HG03280 (cell line): ENCODE results near the gene RNF128.
"Not testable (repeated sequence)": the region's sequence is repeated elsewhere in the genome, so short reads cannot be mapped to it uniquely, and the experiment has no call there.

Experiments
- ATAC-seq: cut with Tn5 transposase; IDR thresholded peaks from one replicate; pipeline ENCODE4 v1.9.1; 2021; ENCODE audit warnings: mild to moderate bottlenecking, moderate library complexity; ENCODE audit not compliant: unreplicated experiment

Gene RNF128

DNA sequence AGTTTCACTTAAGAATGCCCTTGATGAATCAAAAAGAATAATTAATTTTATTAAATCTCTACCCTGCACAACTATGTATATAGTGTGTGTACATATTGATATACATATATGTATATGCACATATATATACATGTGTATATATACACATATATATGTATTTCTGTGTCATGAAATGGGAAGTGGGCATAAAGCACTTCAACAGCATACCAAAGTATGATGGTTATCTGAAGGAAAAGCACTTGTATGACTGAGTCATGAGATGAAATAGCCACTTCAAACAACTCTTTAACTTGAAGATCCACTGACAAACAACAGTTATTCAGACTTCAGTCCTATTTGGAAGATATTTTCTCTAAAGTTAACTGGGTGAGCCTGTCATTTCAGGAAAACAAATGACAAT is 16.3 kb downstream of the RNF128 start:
- no peak for ATAC-seq

DNA sequence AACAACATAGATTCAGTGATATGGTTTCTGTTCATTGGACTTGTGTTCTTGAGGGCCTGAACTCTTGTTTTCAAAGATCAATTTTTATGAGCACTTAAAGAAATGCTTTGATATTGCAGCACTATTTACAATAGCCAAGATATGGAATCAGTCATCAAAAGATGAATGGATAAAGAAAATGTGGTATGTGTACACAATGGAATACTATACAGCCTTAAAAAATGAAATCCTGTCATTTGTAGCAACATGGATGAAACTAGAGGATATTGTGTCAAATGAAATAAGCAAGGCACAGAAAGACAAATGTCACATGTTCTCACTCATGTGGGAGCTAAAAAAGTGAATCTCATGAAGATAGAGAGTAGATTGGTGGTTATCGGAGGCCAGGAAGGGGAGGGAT is 21.9 kb downstream of the RNF128 start:
- ATAC-seq: no peak

DNA sequence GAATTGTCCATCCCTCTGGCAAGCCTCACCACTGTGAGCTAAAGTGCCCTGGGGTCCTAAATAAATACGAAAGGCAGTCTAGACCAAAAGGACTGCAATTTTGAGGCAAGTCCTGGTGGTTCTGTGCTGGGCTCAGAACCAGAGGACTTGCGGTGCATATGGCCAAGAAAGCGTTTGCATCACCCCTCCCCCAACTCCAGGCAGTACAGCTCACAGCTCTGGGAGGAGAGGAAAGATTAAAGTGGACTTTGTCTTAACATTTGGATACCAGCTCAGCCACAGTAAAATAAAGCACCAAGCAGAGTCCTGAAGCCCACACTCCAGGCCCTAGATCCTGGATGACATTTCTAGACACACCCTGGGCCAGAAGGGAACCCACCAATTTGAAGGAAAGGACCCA is 24.9 kb downstream of the RNF128 start:
- ATAC-seq: no peak

DNA sequence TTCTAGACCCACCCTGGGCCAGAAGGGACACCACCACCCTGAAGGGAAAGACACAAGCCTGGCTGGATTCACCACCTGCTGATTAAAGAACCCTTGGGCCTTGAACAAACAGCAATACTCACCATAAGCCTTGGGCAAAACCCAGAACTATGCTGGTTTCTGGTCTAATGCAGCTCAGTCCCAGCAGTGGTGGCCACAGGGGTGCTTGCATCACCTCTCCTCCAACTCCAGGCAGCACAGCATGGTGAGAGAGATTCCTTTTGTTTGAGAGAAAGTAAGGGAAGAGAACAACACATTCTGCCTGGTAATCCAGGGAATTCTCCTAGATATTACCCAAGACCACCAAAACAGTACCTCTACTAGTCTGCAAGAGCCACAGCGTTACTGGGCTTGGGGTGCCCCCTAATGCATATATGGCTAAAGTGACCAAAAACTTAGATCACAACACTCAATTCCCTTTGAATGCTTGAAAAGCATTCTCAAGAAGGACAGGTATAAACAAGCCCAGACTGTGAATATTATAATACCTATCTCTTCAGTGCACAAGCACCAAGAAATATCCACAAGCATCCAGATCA is 25.7 kb downstream of the RNF128 start:
- ATAC-seq: no peak

DNA sequence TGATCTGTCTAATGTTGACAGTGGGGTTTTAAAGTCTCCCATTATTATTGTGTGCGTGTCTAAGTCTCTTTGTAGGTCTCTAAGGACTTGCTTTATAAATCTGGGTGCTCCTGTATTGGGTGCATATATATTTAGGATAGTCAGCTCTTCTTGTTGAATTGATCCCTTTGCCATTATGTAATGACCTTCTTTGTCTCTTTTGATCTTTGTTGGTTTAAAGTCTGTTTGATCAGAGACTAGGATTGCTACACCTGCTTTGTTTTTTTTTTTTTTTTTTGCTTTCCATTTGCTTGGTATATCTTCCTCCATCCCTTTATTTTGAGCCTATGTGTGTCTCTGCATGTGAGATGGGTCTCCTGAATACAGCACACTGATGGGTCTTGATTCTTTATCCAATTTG is 42.8 kb downstream of the RNF128 start:
- not testable (repeated sequence) for ATAC-seq

DNA sequence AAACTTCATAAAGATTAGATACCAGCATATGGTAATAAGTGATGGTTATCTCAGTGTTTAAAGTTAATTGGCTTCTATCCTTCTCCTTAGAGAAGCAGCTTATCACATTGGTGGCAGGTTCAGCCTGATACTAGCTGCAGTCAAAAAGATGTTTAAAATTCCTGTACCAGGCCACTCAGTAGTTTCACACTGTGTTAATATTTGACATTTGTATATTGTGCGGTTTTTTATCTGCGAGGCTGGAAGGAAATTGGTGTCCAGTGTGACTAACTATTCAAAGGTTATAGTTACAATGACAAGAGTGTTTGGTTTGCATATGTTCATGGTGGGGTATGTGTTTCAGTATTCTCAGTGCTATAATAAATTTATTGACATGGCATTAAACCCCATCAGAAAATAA is 48.5 kb downstream of the RNF128 start:
- no peak for ATAC-seq

DNA sequence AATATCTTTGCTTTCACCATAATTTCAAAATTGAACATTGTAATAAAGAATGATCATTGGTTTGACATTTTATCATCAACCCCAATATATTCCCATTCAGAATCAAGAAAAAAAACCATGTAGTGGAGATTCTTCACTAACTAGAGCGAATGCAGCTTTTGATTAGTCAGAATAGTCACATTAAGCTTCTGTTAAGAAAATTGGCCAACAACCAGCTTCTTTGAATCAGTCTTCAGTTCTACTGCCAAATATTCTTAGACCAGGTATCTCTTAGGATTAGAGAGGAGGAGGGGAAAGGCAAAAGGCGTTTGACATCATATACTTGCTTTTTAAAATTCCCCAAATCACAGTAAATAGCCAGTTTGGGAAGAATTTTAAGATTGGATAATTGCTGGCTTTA is 53.8 kb downstream of the RNF128 start:
- no peak for ATAC-seq

DNA sequence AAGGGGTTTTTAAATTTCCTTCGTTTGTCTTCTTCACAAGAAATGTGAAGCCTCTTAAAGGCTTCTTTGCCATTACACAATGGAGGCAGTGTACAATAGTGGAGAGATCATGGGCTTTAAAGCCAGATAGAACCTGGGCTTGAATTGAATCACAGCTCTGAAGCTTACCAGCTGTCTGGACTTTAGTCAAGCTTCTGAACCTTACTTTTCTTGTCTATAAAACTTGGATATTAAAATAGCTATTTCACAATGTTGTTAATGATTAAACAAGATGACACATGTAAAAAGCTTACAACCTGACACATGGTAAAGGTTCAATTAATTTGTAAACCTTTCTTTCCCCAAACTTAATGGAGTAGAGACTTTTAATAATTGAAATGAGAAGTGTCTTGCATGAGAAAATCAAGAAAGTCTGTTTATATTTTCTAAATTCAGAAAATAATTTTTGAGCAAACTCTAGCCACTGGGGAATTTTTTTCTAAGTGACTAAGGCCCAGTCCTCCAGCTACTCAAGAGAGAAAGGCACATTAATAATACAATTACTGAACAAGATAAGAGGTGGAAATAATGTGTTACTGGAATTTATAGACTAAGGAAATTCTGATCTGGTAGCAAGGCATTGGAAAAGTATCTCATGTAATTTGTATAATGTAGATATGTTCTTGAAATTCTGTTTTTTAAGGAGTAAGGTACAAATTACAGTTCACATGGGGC is 54.3 kb downstream of the RNF128 start:
- no peak for ATAC-seq

DNA sequence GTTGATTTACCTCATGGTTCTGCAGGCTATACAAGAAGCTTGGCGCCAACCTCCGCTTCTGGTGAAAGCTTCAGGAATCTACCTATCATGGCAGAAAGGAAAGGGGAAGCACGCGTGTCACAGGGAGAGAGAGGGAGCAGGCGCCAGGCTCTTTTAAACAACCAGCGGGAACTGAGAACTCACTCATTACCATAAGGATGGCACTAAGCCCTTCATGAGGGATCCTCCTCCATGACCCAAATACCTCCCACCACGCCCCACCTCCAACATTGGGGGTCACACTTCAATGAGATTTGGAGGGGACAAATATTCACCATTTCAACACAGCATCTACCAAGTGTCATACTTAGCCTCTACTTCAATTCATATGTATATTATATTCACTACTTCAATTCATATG is 57.2 kb downstream of the RNF128 start:
- no peak for ATAC-seq

DNA sequence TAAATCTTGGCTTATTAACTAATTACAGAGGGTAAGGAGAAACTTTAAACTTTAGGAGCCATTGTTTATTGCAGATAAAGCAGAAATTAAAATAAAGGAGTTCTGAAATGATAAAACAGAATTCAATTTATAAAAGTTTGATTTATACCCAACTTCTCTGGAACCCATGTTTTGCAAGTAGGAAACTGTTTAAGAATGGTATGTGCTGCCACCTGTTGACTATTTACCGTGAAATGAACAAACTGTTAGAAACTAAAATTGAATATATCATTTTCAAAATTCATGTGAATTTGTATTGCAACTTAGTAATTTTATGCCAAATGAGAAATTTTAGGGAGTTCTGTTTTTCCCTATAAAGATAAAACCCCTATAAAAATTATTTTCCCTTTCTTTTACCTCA is 65.0 kb downstream of the RNF128 start:
- ATAC-seq: no peak

DNA sequence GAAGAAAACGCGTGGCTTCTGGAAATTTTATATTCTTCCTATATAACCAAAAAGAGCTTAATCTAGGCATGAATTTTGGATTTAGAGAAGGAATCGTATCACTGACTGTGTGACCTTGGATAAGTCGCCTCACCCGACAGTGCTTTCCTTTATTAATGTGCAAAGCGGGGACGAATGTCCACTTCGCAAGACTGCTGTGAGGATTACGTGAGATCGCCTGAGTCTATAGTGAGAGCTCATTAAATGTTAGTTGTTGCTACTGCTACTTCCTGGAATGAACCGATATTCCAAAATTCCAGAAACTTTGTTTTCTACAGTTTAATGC is 75.5 kb downstream of the RNF128 start:
- ATAC-seq: no peak

DNA sequence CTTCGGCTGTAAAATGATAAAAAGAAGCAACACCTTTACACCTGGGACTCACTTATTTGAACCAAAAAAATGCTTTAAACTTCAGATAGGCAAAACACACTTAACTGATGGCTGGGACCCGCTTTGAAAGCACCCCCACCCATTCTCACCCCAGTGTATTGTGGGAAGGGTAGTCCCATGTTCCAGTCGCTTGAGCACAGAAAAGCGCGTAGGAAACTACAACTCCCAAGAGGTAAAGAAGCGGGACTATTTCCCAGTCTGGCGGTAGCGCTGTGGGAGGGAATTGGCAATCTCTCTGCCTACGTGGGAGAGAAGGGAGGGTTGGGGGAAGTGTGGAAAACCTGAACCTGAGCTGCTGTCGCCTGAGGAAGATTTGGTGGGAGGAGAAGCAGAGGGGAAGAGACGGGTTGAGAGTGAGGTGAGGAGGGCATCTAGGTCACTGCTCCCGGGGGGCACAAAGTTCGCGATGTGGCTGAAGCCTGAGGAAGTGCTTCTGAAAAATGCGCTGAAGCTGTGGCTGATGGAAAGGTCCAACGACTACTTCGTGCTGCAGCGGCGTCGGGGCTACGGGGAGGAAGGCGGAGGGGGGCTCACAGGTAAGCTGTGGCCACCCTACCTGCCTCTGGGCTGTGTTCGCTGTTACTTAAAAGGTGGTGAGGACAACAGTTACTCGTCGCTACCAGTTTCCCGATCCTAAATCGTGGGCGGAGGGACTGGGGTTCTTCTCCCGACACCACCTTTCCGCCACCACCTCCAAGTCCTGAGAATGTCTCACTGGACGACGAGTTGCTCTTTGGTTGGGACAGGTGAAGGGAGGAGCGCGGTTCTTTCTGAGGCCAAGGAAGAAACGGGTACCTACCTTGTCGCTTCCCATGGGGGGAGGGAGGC is 76.1 kb downstream of the RNF128 start, which contains the start of gene TBC1D8B:
Gene TBC1D8B (plus strand): TSS at position 286 of the 888 bp plus-strand sequence. CDS start 181 bp downstream, at position 467.
- ATAC-seq: peak; percentile 90

DNA sequence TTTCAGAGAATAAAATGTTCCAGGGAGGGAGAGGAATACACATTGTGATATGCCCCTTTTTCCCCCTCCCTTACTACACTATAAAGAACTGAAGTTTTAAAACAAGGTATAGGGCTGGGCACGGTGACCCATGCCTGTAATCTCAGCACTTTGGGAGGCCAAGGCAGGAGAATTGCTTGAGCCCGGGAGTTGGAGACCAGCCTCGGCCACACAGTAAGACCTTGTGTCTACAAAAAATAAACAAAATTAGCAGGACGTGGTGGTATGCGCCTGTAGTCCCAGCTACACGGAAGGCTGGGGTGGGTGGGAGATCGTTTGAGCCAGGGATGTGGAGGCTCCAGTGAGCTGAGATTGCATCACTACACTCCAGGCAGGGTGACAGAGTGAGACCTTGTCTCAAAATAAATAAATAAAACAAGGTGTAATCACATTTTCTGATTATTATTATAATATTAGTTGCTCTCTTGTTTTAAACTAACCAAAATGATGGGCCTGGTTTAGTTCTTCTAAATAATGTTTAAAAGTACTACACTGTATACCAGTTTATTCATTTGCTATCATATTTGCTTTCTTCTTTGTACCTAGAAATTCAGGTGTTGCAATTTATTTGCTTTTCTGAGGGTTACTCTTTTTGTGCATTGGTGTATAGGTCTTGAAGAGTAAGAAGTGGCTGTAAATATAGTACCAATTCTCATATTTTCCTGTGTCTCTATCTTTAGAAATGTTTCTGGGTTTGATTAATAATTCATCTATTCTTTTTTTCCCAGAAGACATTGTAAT is 84.8 kb downstream of the RNF128 start:
- no peak for ATAC-seq

DNA sequence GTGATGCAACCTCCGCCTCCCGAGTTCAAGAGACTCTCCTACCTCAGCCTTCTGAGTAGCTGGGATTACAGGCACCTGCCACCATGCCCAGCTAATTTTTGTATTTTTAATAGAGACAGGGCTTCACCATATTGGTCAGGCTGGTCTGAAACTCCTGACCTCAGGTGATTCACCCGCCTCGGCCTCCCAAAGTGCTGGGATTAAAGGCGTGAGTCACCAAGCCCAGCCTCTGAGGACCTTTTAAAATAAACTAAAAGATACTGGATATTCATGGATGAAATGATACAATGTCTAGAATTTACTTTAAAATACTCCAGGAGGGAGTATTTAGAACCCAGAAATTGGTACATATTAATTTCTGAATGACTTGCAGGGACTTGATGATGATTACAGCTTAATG is 86.4 kb downstream of the RNF128 start:
- ATAC-seq: not testable (repeated sequence)

DNA sequence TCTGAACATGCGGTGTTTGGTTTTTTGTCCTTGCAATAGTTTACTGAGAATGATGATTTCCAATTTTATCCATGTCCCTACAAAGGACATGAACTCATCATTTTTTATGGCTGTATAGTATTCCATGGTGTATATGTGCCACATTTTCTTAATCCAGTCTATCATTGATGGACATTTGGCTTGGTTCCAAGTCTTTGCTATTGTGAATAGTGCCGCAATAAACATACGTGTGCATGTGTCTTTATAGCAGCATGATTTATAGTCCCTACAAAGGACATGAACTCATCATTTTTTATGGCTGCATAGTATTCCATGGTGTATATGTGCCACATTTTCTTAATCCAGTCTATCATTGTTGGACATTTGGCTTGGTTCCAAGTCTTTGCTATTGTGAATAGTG is 87.6 kb downstream of the RNF128 start:
- ATAC-seq: not testable (repeated sequence)
